ENCODE data around the gene DOK6. TPM values are rescaled to one million over a fixed set of nuclear protein-coding genes. Genes with fewer than 3 reads are reported as not detected.

The DOK6 gene
- total and polyA plus RNA-seq, 12 donors: 0.37 to 12.5 (median 4.6) TPM

- H3K4me3 ChIP-seq: no peak overlapping the region
- H3K9me3 ChIP-seq: peaks cover 0 to 9% (median 0%) of the 10 kb centered on the region in 11 donors
- ATAC-seq: no peak
- H3K27me3 ChIP-seq: no peaks in the 10 kb centered on the region
- WGBS, 2 donors: 71 to 75% methylated on average over 2 of the region's 2 CpGs
- intact Hi-C loops (cut with DNase I): no loop called here
- no peak for TF ChIP-seq CTCF (IDR thresholded peaks at IDR 0.05)
- no peaks in the 10 kb centered on the region for H3K4me1 ChIP-seq
- no peak overlapping the region for H3K27ac ChIP-seq
- DNase-seq: no peak
- H3K36me3 ChIP-seq: no peaks in the 10 kb centered on the region
These were observed 407.7 kb downstream of the DOK6 start for GRCh38 chr18:69808399-69808798.

- no peak for TF ChIP-seq CTCF (IDR thresholded peaks at IDR 0.05)
- no peaks in the 10 kb centered on the region for H3K36me3 ChIP-seq
- ATAC-seq (no peak), DNase-seq (no peak)
- intact Hi-C loops (cut with DNase I): no loop called here
- H3K9me3 ChIP-seq: peaks cover 0 to 9% (median 0%) of the 10 kb centered on the region in 11 donors
- no peak overlapping the region for H3K4me3 ChIP-seq
- H3K4me1 ChIP-seq: no peaks in the 10 kb centered on the region
- no peaks in the 10 kb centered on the region for H3K27me3 ChIP-seq
- 91 to 97% methylated on average over 1 of the region's 1 CpG for WGBS, 2 donors
- H3K27ac ChIP-seq: no peak overlapping the region
These were observed 412.9 kb downstream of the DOK6 start for GRCh38 chr18:69813559-69813958.

- H3K9me3 ChIP-seq: peaks cover 0 to 11% (median 0%) of the 10 kb centered on the region in 11 donors
- DNase-seq: no peak
- no peak overlapping the region for H3K27ac ChIP-seq
- ATAC-seq: no peak
- no peak overlapping the region for H3K4me3 ChIP-seq
- no peaks in the 10 kb centered on the region for H3K4me1 ChIP-seq
- no peaks in the 10 kb centered on the region for H3K36me3 ChIP-seq
- H3K27me3 ChIP-seq: no peaks in the 10 kb centered on the region
- no peak for TF ChIP-seq CTCF (IDR thresholded peaks at IDR 0.05)
- intact Hi-C loops (cut with DNase I): no loop called here
- WGBS, 2 donors: 77 to 78% methylated on average over 4 of the region's 4 CpGs
These were observed 414.2 kb downstream of the DOK6 start for GRCh38 chr18:69814861-69815385.

GRCh38 chr18:69817335-69817940, 416.8 kb downstream of the DOK6 start:
- no peak overlapping the region for H3K4me3 ChIP-seq
- H3K9me3 ChIP-seq: peaks cover 0 to 24% (median 4%) of the 10 kb centered on the region in 11 donors
- DNase-seq (no peak), ATAC-seq (no peak)
- TF ChIP-seq CTCF (IDR thresholded peaks at IDR 0.05): no peak
- no peaks in the 10 kb centered on the region for H3K36me3 ChIP-seq
- no peak overlapping the region for H3K27ac ChIP-seq
- no peaks in the 10 kb centered on the region for H3K27me3 ChIP-seq
- 70 to 79% methylated on average over 5 of the region's 5 CpGs for WGBS, 2 donors
- intact Hi-C loops (cut with DNase I): no loop called here
- no peaks in the 10 kb centered on the region for H3K4me1 ChIP-seq
